ENCODE measurements around the gene SPNS2. TPM values are rescaled to one million over a fixed set of nuclear protein-coding genes. Genes with fewer than 3 reads are reported as not detected.

SPNS2 gene
- total RNA-seq, 1 experiment from 2014 or later: 2.6 TPM

- no peaks in the 10 kb centered on the region for H3K36me3 ChIP-seq (ENCODE audit: low read depth, low read length)
- intact Hi-C loops (cut with micrococcal nuclease): no loop called here
- H3K27ac ChIP-seq (ENCODE audit: low read length): peak overlapping the region; percentile 52
- no peak overlapping the region; the same call in 1 of the 2 replicates for H3K9ac ChIP-seq (ENCODE audit: low read length)
- peaks cover 18% of the 10 kb centered on the region for H3K4me1 ChIP-seq (ENCODE audit: insufficient read depth, low read length)
- H3F3A ChIP-seq (ENCODE audit: low read length, unreplicated experiment): no peaks in the 10 kb centered on the region
- H2AFZ ChIP-seq (ENCODE audit: low read length): peak overlapping the region; percentile 57
- ChIA-PET POLR2A (ENCODE audit: unreplicated experiment) (no interaction called here), CTCF (no interaction called here)
- no peaks in the 10 kb centered on the region for H3K9me3 ChIP-seq (ENCODE audit: low read length)
- H3K9me2 ChIP-seq (replicated peaks; ENCODE audit: low read length): no peaks in the 10 kb centered on the region
- ATAC-seq (peak; percentile 95), DNase-seq (peak; percentile 90)
- H3K4me2 ChIP-seq (ENCODE audit: low read length): peak overlapping the region; percentile 56
- H3K79me2 ChIP-seq (ENCODE audit: low read length): no peaks in the 10 kb centered on the region
- no peaks in the 10 kb centered on the region for H4K20me1 ChIP-seq (ENCODE audit: low read length)
- H3K4me3 ChIP-seq (ENCODE audit: low read length): no peak overlapping the region
- no TSS peak for BruUV-seq (replicated peaks)
- TF ChIP-seq CTCF (conservative IDR thresholded peaks at IDR 0.05; ENCODE audit: low read depth, low read length): no peak
- TF ChIP-seq EZH2phosphoT487 (IDR thresholded peaks at IDR 0.05; ENCODE audit: borderline replicate concordance, low read length): no peak
- TF ChIP-seq EZH2 (IDR thresholded peaks at IDR 0.05; ENCODE audit: low read length, unreplicated experiment): no peak
- H3K27me3 ChIP-seq (ENCODE audit: low read length): no peaks in the 10 kb centered on the region
These were observed 15.5 kb upstream of the SPNS2 start for GRCh38 chr17:4483012-4483840.

- DNase-seq (no peak), ATAC-seq (no peak)
- H3K79me2 ChIP-seq (ENCODE audit: low read length): no peaks in the 10 kb centered on the region
- H2AFZ ChIP-seq (ENCODE audit: low read length): no peak overlapping the region
- BruUV-seq (replicated peaks): no TSS peak
- H3K4me1 ChIP-seq (ENCODE audit: insufficient read depth, low read length): peaks cover 18% of the 10 kb centered on the region
- no peak for TF ChIP-seq CTCF (conservative IDR thresholded peaks at IDR 0.05; ENCODE audit: low read depth, low read length)
- no peak for TF ChIP-seq EZH2 (IDR thresholded peaks at IDR 0.05; ENCODE audit: low read length, unreplicated experiment)
- no peak for TF ChIP-seq EZH2phosphoT487 (IDR thresholded peaks at IDR 0.05; ENCODE audit: borderline replicate concordance, low read length)
- H3K4me3 ChIP-seq (ENCODE audit: low read length): no peak overlapping the region
- no peaks in the 10 kb centered on the region for H3K9me2 ChIP-seq (replicated peaks; ENCODE audit: low read length)
- no peaks in the 10 kb centered on the region for H3K36me3 ChIP-seq (ENCODE audit: low read depth, low read length)
- no peak overlapping the region for H3K9ac ChIP-seq (ENCODE audit: low read length)
- H3F3A ChIP-seq (ENCODE audit: low read length, unreplicated experiment): no peaks in the 10 kb centered on the region
- H3K9me3 ChIP-seq (ENCODE audit: low read length): no peaks in the 10 kb centered on the region
- H3K27ac ChIP-seq (ENCODE audit: low read length): no peak overlapping the region
- ChIA-PET POLR2A (ENCODE audit: unreplicated experiment) (no interaction called here), CTCF (no interaction called here)
- H3K4me2 ChIP-seq (ENCODE audit: low read length): no peak overlapping the region
- H3K27me3 ChIP-seq (ENCODE audit: low read length): no peaks in the 10 kb centered on the region
- no peaks in the 10 kb centered on the region for H4K20me1 ChIP-seq (ENCODE audit: low read length)
- intact Hi-C loops (cut with micrococcal nuclease): no loop called here
These were observed 12.7 kb upstream of the SPNS2 start for GRCh38 chr17:4485676-4486646.
